ENCODE measurements around the gene ACR.
"Not testable (repeated sequence)": the region's sequence is repeated elsewhere in the genome, so short reads cannot be mapped to it uniquely, and the experiment has no call there.

Gene ACR

DNA sequence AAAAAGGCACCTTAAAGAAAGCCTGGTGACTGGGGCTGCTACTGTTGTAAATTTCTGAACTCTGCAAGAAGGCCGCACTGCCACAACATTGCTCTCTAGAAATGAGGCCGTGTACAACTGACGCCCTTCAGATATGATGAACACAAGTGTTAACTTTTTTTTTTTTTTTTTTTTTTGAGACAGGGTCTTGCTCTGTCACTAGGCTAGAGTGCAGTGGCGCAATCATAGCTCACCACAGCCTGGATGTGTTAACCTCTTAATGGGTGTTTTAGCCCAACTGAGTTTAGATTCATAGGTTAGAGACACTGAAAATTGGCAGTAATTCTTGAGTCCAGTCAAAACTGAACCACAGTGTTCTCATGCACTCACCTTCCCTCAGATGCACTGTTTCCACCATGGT lies 42.2 kb downstream of the ACR start:
- not testable (repeated sequence) for DNase-seq (ENCODE audit: low spot score)

DNA sequence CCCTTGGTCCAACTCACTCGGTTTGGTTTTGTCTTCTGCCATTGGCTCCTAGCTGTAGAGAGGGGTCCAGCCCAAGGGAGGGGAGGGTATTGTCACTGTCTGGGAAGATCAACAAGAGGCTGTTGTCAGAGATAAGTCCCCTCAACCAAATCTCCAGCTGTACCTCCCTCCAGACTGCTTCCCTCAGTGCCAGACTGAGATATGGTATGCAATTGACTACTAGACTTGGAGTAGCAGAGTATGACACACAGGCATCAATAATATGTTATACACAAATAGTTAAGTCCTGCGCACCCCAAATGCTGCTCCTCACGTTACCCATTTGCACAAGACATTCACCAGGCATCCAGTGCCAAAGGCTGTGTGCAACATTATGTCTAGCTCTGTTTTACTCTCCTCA lies 44.2 kb downstream of the ACR start:
- DNase-seq (ENCODE audit: low spot score) = not testable (repeated sequence)

DNA sequence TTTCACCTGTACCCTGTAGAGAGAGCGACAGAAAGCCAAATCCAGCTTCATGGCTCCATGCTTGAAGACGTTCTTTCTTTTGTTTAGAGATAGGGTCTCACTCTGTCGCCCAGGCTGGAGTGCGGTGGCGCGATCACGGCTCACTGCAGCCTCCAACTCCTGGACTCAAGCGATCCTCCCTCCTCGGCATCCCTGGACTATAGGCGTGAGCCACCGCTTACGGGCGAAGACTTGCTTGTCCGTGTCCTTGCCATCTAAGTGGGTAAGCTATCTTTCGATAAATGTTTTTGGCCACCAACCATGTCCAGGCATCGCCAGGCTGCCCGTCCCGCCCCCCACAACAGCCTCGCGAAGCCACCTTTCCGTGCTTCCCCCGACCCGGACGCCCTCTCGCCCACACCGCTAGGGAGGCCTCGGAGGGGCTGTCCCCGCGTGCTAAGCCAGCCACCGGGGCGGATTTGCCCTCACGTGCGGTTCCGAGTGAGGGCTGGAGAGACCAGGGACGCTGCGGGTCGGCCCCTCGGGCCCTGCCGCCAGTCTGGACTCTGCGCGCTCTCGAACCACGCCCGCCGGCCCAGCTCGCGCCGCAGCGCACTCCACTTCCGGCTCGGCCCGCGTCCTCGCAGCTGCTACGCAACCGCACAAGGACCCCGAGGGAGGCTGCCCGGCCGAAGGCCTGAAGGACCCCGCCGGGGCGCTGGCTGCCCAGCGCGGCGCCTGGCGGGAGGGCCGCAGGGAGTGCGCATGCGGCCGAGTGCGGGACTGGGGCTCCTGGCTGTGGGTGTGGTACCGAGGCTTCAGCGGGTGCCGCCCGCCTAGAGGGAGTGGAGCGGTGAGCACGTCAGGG lies 45.3 kb downstream of the ACR start, which contains the start of gene RABL2B:
TSS of gene RABL2B (minus strand) at position 604 of the 847 bp plus-strand sequence. CDS start 1,342 bp downstream, outside the sequence.
- DNase-seq (ENCODE audit: low spot score) = peak; percentile 92

DNA sequence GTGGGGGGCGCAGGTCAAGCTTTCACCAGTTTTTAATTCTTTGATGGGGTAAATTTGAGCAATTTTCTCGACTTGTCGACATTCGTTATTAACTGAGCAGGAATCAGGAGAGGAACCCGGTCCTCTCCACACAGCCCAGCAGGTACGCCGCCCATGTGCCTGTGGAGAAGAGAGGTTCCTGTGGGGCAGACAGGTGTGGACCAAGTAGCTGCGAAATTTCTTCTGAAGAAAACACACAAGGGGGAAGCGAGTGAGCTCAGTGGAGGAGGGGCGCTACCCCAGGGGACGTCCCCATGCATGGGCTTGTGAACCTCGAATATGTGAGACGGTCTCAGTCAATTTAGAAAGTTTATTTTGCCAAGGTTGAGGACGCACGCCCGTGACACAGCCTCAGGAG lies 45.9 kb downstream of the ACR start:
- not testable (repeated sequence) for DNase-seq (ENCODE audit: low spot score)

DNA sequence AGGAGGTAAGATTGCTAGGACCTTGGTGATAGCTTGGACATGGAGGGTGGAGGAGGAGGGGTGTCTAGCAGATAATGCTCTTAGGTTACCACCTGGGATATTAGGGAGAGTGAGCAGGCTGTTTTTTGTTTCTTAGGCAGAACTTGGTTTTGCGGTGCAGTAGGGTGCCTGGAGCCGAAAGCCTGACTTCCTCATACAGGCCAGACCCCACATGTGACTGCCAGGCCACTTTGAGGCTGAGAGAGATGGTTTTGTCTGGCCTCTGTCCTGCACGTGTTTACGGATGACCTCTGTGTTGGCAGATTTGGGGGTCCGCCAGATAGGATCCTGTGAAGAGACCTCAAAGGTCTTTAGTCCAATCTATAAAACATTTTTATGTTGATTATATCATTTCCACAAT lies 47.3 kb downstream of the ACR start:
- not testable (repeated sequence) for DNase-seq (ENCODE audit: low spot score)

DNA sequence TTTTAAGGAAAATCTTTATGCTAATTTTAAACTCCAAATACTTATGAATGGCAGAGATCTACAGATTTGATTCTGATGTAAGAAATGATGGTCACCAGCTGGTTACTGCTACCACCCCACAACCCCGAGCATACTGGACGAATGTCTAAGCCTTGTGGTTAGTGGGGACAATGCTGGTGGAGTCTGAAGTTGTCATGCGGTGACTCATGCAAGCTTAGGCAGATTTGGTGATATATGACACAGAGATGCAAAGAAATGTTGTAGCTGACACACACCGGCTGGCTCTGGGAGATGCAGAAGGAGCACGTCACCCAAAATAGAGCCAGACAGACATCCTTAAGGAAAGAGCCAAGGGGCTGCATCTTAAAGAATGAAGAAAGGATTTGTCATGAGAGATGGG lies 48.9 kb downstream of the ACR start:
- not testable (repeated sequence) for DNase-seq (ENCODE audit: low spot score)
